OCI-LY3 (cell line): ENCODE measurements around the gene FN1.
"Not testable (repeated sequence)": the region's sequence is repeated elsewhere in the genome, so short reads cannot be mapped to it uniquely, and the experiment has no call there.

Experiments used
- H2AFZ ChIP-seq: fragments of 200-600, 300-600 bp; shearing (Covaris generic); 2 replicates; pipeline ENCODE4 v1.6.0; 2014; ENCODE audit warnings: antibody characterized with exemption, low read depth, low read length
- H3K27ac ChIP-seq: fragments of 200-600, 300-600 bp; sonication (generic); 2 replicates; pipeline ENCODE4 v1.5.1; 2014; ENCODE audit warnings: mild to moderate bottlenecking, low read length, moderate library complexity, mixed read lengths
- H3K27me3 ChIP-seq: fragments of 200-600, 300-600 bp; sonication (generic); 2 replicates; pipeline ENCODE4 v1.6.1; 2014; ENCODE audit warnings: low read depth, low read length, mixed read lengths
- H3K36me3 ChIP-seq: fragments of 200-600, 300-600 bp; sonication (generic); replicated peaks from 2 replicates; pipeline ENCODE3; 2014; ENCODE audit warnings: low read depth, low read length, mixed read lengths
- H3K4me1 ChIP-seq: fragments of 300-600, 200-600 bp; sonication (generic); 2 replicates; pipeline ENCODE4 v1.6.1; 2014; ENCODE audit warnings: low read length, mixed read lengths
- H3K4me2 ChIP-seq: fragments of 200-600, 300-600 bp; sonication (generic); 2 replicates; pipeline ENCODE4 v1.6.1; 2014; ENCODE audit warnings: low read length, mixed read lengths
- H3K4me3 ChIP-seq: fragments of 300-600, 200-600 bp; sonication (generic); 2 replicates; pipeline ENCODE4 v1.5.1; 2014; ENCODE audit warnings: antibody characterized with exemption, mild to moderate bottlenecking, low read length, moderate library complexity
- H3K79me2 ChIP-seq: fragments of 300-600, 200-600 bp; shearing (Covaris generic); 2 replicates; pipeline ENCODE4 v1.6.1; 2014; ENCODE audit warnings: mild to moderate bottlenecking, low read length, mixed read lengths
- H3K9ac ChIP-seq: fragments of 300-600, 200-600 bp; shearing (Covaris generic); 2 replicates; pipeline ENCODE4 v1.6.0; 2014; ENCODE audit warnings: mild to moderate bottlenecking, low read length, moderate library complexity
- H3K9me3 ChIP-seq: fragments of 200-600, 300-600 bp; shearing (Covaris generic); 2 replicates; pipeline ENCODE4 v1.6.1; 2014; ENCODE audit warnings: low read length, mixed read lengths; ENCODE audit not compliant: insufficient read depth
- H4K20me1 ChIP-seq: fragments of 200-600, 300-600 bp; sonication (generic); 2 replicates; pipeline ENCODE4 v1.6.1; 2016; ENCODE audit warnings: low read length, mixed read lengths; ENCODE audit not compliant: insufficient read depth
- EZH2phosphoT487 ChIP-seq: fragments of 200-600 bp; shearing (Covaris generic); IDR thresholded peaks from 2 replicates; pipeline ENCODE4 v1.6.1; 2018; ENCODE audit warnings: antibody characterized with exemption, mixed run types, low read depth
- TF ChIP-seq, protein P1 (sequence below): fragments of 200-600, 300-600 bp; sonication (generic); IDR thresholded peaks from 2 replicates; pipeline ENCODE4 v1.5.1; 2014; ENCODE audit warnings: antibody characterized with exemption, low read length, low read depth

Gene FN1

DNA sequence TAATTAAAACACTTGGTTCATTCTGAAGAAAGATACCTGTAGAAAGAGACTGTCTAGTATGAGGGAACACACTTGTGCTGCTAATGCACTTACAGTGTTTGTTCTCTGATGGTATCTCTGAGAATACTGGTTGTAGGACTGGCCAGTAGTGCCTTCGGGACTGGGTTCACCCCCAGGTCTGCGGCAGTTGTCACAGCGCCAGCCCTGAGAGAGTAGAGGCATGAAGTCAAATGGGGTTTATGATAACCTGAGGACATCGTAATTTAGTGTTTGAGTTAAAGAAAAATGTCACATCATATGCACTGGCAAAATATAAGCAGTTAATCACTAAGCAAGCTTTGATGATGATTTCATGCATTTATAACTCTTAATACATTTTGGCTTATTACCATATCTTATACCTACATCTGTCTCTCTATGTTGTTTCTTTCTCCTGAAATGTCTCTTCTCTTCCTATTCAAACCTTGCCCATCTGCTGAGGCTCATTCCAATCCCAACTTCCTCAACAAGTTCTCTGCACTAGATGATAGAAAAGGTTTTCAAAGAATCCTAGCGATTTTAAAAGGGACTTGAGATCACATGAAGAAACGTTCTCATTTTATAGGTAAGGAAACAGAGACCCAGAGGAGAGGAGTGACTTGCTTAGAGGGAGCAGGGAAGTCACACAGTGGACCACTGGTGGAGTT is 73.8 kb downstream of the FN1 start:
- Histone ChIP-seq H3K9ac (no peak overlapping the region), H3K27ac (no peak overlapping the region), H3K79me2 (no peaks in the 10 kb centered on the region)

DNA sequence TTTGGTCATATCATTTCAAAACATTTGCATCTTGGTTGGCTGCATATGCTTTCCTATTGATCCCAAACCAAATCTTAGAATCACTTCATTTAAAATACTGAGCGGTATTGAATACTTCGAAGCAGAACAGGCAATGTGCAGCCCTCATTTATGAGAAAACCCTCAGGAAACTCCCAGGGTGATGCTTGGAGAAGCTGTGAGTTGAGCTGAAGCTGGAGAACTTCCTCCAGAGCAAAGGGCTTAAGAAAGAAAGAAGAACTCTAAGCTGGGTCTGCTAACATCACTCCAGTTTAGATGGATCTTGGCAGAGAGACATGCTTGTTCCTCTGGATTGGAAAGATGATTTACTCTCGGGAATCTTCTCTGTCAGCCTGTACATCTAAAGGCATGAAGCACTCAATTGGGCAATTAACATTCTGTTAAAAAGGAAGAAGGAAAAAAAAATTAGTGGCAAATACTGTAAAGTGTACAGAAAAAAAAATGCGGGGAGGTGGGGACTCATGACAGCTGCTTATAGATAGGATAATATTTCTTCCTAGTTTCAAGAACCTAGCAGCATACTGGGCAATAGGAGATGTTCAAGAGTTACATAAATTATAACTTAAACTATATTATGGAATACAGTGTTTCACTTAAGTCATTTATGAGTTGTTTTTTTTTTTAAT is 74.5 kb downstream of the FN1 start:
- no peak overlapping the region for H3K27ac ChIP-seq
- H3K9me3 ChIP-seq, result no peaks in the 10 kb centered on the region
- H3K4me1 ChIP-seq, result peaks cover 11% of the 10 kb centered on the region
- H2AFZ ChIP-seq, result no peak overlapping the region
- no peaks in the 10 kb centered on the region for H3K27me3 ChIP-seq
- H3K79me2 ChIP-seq, result no peaks in the 10 kb centered on the region
- H3K36me3 ChIP-seq, result peaks cover 17% of the 10 kb centered on the region
- no peak overlapping the region for H3K4me3 ChIP-seq
- no peak for TF ChIP-seq EZH2phosphoT487
- TF ChIP-seq, protein P1, sequence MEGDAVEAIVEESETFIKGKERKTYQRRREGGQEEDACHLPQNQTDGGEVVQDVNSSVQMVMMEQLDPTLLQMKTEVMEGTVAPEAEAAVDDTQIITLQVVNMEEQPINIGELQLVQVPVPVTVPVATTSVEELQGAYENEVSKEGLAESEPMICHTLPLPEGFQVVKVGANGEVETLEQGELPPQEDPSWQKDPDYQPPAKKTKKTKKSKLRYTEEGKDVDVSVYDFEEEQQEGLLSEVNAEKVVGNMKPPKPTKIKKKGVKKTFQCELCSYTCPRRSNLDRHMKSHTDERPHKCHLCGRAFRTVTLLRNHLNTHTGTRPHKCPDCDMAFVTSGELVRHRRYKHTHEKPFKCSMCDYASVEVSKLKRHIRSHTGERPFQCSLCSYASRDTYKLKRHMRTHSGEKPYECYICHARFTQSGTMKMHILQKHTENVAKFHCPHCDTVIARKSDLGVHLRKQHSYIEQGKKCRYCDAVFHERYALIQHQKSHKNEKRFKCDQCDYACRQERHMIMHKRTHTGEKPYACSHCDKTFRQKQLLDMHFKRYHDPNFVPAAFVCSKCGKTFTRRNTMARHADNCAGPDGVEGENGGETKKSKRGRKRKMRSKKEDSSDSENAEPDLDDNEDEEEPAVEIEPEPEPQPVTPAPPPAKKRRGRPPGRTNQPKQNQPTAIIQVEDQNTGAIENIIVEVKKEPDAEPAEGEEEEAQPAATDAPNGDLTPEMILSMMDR, result no peak
- no peaks in the 10 kb centered on the region for H4K20me1 ChIP-seq
- H3K4me2 ChIP-seq, result no peak overlapping the region
- H3K9ac ChIP-seq, result no peak overlapping the region

More for the DNA sequence above, 73.8 kb downstream of the FN1 start:
- Histone ChIP-seq H3K4me2 (no peak overlapping the region), H3K27me3 (no peaks in the 10 kb centered on the region), H4K20me1 (no peaks in the 10 kb centered on the region), H2AFZ (no peak overlapping the region), H3K9me3 (no peaks in the 10 kb centered on the region), H3K36me3 (peaks cover 16% of the 10 kb centered on the region), H3K4me3 (no peak overlapping the region), H3K4me1 (peaks cover 11% of the 10 kb centered on the region)
- TF ChIP-seq, protein P1, result no peak
- TF ChIP-seq EZH2phosphoT487, result no peak

DNA sequence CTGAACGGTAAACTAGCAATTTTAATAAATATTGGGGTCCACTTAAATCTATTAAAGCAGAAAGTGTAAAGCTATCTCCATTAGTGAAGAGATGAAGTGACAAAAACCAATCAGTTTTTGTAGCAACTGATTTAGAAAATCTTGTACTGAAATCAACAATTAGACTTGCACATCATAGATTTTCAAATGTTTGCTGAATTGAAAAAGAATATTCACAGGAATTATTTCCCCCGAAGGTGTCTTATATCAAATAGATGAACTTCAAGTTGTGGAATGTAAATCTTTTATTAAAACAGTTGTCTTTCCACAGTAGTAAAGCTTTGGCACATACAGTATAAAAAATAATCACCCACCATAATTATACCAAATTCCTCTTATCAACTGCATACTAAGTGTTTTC is 75.3 kb downstream of the FN1 start:
- Histone ChIP-seq H3K4me2 (no peak overlapping the region), H3K9me3 (no peaks in the 10 kb centered on the region), H3K4me3 (no peak overlapping the region), H4K20me1 (no peaks in the 10 kb centered on the region), H3K9ac (no peak overlapping the region), H3K27ac (no peak overlapping the region), H3K27me3 (no peaks in the 10 kb centered on the region), H2AFZ (no peak overlapping the region), H3K36me3 (peaks cover 17% of the 10 kb centered on the region), H3K79me2 (no peaks in the 10 kb centered on the region), H3K4me1 (peaks cover 11% of the 10 kb centered on the region)
- TF ChIP-seq, protein P1, result no peak
- TF ChIP-seq EZH2phosphoT487, result no peak

DNA sequence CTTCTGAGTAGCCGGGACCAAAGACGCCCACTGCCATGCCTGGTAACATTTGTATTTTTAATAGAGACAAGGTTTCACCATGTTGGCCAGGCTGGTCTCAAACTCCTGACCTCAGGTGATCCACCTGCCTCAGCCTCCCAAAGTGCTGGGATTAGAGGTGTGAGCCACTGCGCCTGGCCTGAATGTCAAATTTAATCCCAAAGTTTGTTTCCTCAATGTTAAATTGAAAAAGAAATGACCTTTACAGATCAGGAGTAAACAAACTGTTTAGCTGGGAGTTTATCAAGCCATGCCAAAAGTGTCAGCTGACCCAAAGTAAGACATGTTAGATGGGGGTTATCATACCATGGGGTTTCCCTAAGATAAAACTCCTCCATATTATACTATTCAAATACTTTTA is 75.8 kb downstream of the FN1 start:
- H4K20me1 ChIP-seq, H3K27ac ChIP-seq: not testable (repeated sequence)
- peaks cover 14% of the 10 kb centered on the region for H3K36me3 ChIP-seq

More for the DNA sequence above, 75.8 kb downstream of the FN1 start:
- not testable (repeated sequence) for H3K27me3 ChIP-seq, H3K9me3 ChIP-seq, H2AFZ ChIP-seq, H3K4me3 ChIP-seq, H3K79me2 ChIP-seq, H3K4me2 ChIP-seq, H3K9ac ChIP-seq
- H3K4me1 ChIP-seq, result peaks cover 11% of the 10 kb centered on the region
